K562 (cell line): ENCODE data around the gene ANKRD24. TPM values are rescaled to one million over a fixed set of nuclear protein-coding genes. Genes with fewer than 3 reads are reported as not detected.

Source experiments
- ARID3B ChIP-seq: fragments of 250-450 bp; sonication (Bioruptor Pico); IDR thresholded peaks from 2 replicates; pipeline ENCODE4 v1.4.0; 2020; ENCODE audit warnings: borderline replicate concordance
- CBX1 ChIP-seq: sonication (generic); IDR thresholded peaks from 2 replicates; pipeline ENCODE4 v1.6.1; 2016; ENCODE audit warnings: antibody characterized with exemption, low read depth, mild to moderate bottlenecking
- CC2D1A ChIP-seq: fragments of 450-650 bp; IDR thresholded peaks from 2 replicates; pipeline ENCODE4 v1.6.1; 2017; ENCODE audit warnings: mild to moderate bottlenecking
- CCNT2 ChIP-seq: IDR thresholded peaks from 2 replicates; pipeline ENCODE4 v1.6.1; 2011; ENCODE audit warnings: borderline replicate concordance, low read depth, mild to moderate bottlenecking, moderate library complexity, mixed read lengths, low read length; ENCODE audit not compliant: insufficient read length; ENCODE audit errors: extremely low read depth
- CHD2 ChIP-seq: IDR thresholded peaks from 2 replicates; pipeline ENCODE4 v1.6.1; 2011; ENCODE audit warnings: low read depth, low read length
- CREB5 ChIP-seq: fragments of 250-450 bp; sonication (Bioruptor Pico); IDR thresholded peaks from 2 replicates; pipeline ENCODE4 v1.5.0; 2020; ENCODE audit warnings: mild to moderate bottlenecking
- EHMT2 ChIP-seq: fragments of 450-650 bp; IDR thresholded peaks from 2 replicates; pipeline ENCODE4 v1.6.1; 2018; ENCODE audit warnings: antibody characterized with exemption
- ELF2 ChIP-seq: fragments of 250-450 bp; sonication (Bioruptor Pico); IDR thresholded peaks from 2 replicates; pipeline ENCODE4 v1.5.0; 2021; ENCODE audit warnings: mild to moderate bottlenecking
- KDM1A ChIP-seq, 2 experiments: fragments of 450-650 bp; IDR thresholded peaks; 2 replicates each; pipeline ENCODE4 v1.6.1; 2016; ENCODE audit warnings: mild to moderate bottlenecking in 2 of 2
- NBN ChIP-seq: fragments of 450-650 bp; IDR thresholded peaks from 2 replicates; pipeline ENCODE4 v1.6.1; 2016; ENCODE audit warnings: low read depth, mild to moderate bottlenecking
- PML ChIP-seq: IDR thresholded peaks from 2 replicates; pipeline ENCODE4 v1.6.1; 2012; ENCODE audit warnings: low read length, inconsistent platforms
- RBM25 ChIP-seq: fragments of 200-400 bp; formaldehyde crosslinking; IDR thresholded peaks from 2 replicates; pipeline ENCODE4 v1.6.1; 2018; ENCODE audit warnings: low read length, low read depth, moderate library complexity; ENCODE audit not compliant: severe bottlenecking
- ZNF282 ChIP-seq: sonication (generic); formaldehyde crosslinking; IDR thresholded peaks from 2 replicates; pipeline ENCODE4 v1.8.1; 2023; ENCODE audit warnings: missing genetic modification reagents
- ZNF717 ChIP-seq: fragments of 250-450 bp; sonication (Bioruptor Pico); IDR thresholded peaks from 2 replicates; pipeline ENCODE4 v1.5.0; 2021
- ZNF76 ChIP-seq: fragments of 250-450 bp; sonication (Bioruptor Pico); IDR thresholded peaks from 2 replicates; pipeline ENCODE4 v1.4.0; 2020; ENCODE audit warnings: mild to moderate bottlenecking, moderate library complexity, borderline replicate concordance
- polyA plus RNA-seq, 8 experiments: library from polyadenylated mRNA; depleted of rRNA in 4 of 8; stranded (reverse) in 5 of 8; unstranded in 3 of 8; fragments of >200 nt; fragmentation: Nextera tagmentation in 2 of 8; fragmentation: Illumina TruSeq in 1 of 8; extraction: Ambion mirVana in 2 of 8; extraction: Trizol in 1 of 8; gene quantifications; 2 replicates each; pipeline versions ENCODE4 v1.2.1 to v1.2.3, GENCODE V29; 2011 to 2014; ENCODE audit warnings: inconsistent platforms in 1 of 8, missing spikeins in 1 of 8
- total RNA-seq, 7 experiments: library from RNA; depleted of rRNA in 6 of 7; stranded (reverse); fragments of >200 nt in 6 of 7; fragmentation: Illumina TruSeq in 2 of 7; extraction: Trizol in 2 of 7; gene quantifications; 2 replicates each; pipeline versions ENCODE4 v1.2.1 to v1.2.3, GENCODE V29; 2011 to 2021; ENCODE audit warnings: low replicate concordance in 1 of 7
- TF ChIP-seq, protein P1 (sequence below), 2 experiments: fragments of 450-650 bp in 1 of 2; IDR thresholded peaks; 2 replicates each; pipeline ENCODE4 v1.6.1; 2011 to 2017; ENCODE audit warnings: low read depth in 2 of 2, antibody characterized with exemption in 1 of 2, borderline replicate concordance in 1 of 2, low read length in 1 of 2, mild to moderate bottlenecking in 1 of 2, mixed read lengths in 1 of 2; ENCODE audit not compliant: control insufficient read depth in 1 of 2
- TF ChIP-seq, protein P2 (sequence below): IDR thresholded peaks from 2 replicates; pipeline ENCODE4 v1.6.1; 2012; ENCODE audit warnings: low read depth, low read length, improper control_type of control experiment, borderline replicate concordance
- TF ChIP-seq, protein P3 (sequence below), 2 experiments: fragments of 450-650 bp; IDR thresholded peaks; 2 replicates each; pipeline ENCODE4 v1.6.1; 2016

ANKRD24 gene
- total and polyA plus RNA-seq, 9 of the 15 experiments (the other 6 are each of a cell fraction or from before 2014, with no cell fraction given): 0.07 to 0.12 (median 0.09) TPM; not detected in 5

DNA sequence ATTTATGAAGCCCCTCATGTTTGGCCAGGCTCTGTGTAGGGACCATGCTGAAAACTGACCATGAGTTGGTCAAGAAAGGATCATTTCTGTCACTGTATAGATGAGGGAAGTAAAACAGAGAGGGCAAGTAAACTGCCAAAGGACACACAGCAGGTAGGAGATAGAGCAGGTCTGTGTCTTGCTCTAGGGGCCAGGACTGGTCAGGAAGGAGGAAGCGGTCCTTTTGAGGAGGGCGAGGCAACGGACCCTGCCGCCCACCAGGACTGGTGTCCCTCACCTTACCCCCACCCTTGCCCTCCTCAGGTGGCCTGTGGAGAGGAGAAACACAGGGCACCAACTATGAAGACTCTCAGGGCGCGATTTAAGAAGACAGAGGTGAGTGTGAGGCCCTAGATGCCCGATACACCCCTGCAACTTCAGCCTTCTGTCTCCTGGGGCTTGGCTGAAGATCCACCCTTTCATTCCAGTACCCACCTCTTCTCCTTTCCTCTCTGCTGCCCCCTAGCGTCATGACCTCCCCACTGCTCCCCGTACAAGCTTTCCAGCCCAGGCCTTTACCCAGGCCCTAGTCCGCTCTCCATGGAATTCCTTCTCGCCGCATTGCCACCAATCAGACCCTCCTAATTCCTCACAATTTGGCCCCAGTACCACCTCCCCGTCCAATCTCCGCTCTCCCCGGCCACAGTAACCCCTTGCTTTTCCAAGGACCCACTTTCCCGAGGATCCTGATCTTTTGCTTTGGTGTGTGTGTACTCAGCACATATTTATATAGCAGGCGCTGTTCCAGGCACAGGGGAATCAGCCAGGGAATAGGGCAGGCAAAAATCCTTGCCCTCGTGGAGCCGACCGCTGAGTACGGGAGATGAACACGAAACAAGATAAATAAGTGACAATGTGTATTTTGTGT, 3.9 kb downstream of the ANKRD24 start (continued):
- TF ChIP-seq CCNT2 (no peak), RBM25 (peak; percentile 93), ZNF717 (CRISPR knock-in tag) (no peak), CBX1 (no peak), CHD2 (no peak), PML (no peak), EHMT2 (no peak), ELF2 (no peak), ZNF76 (CRISPR knock-in tag) (no peak), CC2D1A (peak; percentile 56; the same call in 1 of the 2 replicates), CREB5 (no peak), KDM1A (IDR thresholded peaks at IDR 0.05) (peak in 1 of 2 experiments; percentile 68; a peak in 2 of 4 replicates), ARID3B (no peak), NBN (0 out of 2 replicates have a peak, but pooled peaks have one; percentile 46), ZNF282 (CRISPR knock-in tag) (no peak)
- TF ChIP-seq, protein P1, sequence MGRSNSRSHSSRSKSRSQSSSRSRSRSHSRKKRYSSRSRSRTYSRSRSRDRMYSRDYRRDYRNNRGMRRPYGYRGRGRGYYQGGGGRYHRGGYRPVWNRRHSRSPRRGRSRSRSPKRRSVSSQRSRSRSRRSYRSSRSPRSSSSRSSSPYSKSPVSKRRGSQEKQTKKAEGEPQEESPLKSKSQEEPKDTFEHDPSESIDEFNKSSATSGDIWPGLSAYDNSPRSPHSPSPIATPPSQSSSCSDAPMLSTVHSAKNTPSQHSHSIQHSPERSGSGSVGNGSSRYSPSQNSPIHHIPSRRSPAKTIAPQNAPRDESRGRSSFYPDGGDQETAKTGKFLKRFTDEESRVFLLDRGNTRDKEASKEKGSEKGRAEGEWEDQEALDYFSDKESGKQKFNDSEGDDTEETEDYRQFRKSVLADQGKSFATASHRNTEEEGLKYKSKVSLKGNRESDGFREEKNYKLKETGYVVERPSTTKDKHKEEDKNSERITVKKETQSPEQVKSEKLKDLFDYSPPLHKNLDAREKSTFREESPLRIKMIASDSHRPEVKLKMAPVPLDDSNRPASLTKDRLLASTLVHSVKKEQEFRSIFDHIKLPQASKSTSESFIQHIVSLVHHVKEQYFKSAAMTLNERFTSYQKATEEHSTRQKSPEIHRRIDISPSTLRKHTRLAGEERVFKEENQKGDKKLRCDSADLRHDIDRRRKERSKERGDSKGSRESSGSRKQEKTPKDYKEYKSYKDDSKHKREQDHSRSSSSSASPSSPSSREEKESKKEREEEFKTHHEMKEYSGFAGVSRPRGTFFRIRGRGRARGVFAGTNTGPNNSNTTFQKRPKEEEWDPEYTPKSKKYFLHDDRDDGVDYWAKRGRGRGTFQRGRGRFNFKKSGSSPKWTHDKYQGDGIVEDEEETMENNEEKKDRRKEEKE (IDR thresholded peaks at IDR 0.05; ENCODE audit: borderline replicate concordance in 1 of 2, control insufficient read depth in 1 of 2, low read depth in 2 of 2, low read length in 1 of 2): no peak
- TF ChIP-seq, protein P2, sequence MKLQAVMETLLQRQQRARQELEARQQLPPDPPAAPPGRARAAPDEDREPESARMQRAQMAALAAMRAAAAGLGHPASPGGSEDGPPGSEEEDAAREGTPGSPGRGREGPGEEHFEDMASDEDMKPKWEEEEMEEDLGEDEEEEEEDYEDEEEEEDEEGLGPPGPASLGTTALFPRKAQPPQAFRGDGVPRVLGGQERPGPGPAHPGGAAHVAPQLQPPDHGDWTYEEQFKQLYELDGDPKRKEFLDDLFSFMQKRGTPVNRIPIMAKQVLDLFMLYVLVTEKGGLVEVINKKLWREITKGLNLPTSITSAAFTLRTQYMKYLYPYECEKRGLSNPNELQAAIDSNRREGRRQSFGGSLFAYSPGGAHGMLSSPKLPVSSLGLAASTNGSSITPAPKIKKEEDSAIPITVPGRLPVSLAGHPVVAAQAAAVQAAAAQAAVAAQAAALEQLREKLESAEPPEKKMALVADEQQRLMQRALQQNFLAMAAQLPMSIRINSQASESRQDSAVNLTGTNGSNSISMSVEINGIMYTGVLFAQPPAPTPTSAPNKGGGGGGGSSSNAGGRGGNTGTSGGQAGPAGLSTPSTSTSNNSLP: no peak
- TF ChIP-seq, protein P3, sequence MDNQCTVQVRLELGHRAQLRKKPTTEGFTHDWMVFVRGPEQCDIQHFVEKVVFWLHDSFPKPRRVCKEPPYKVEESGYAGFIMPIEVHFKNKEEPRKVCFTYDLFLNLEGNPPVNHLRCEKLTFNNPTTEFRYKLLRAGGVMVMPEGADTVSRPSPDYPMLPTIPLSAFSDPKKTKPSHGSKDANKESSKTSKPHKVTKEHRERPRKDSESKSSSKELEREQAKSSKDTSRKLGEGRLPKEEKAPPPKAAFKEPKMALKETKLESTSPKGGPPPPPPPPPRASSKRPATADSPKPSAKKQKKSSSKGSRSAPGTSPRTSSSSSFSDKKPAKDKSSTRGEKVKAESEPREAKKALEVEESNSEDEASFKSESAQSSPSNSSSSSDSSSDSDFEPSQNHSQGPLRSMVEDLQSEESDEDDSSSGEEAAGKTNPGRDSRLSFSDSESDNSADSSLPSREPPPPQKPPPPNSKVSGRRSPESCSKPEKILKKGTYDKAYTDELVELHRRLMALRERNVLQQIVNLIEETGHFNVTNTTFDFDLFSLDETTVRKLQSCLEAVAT (IDR thresholded peaks at IDR 0.05): 0 out of 4 replicates have a peak, but pooled peaks have one; percentile 20 to 51
